Measurements from ENCODE around the gene RPAP3. TPM values are rescaled to one million over a fixed set of nuclear protein-coding genes. Genes with fewer than 3 reads are reported as not detected.
A peak's percentile ranks its signal among the peaks of the same experiment; 100 is the strongest.

RPAP3 gene
- total and polyA plus RNA-seq, 2 of the 4 experiments (the other 2 are of a cell fraction) = 10.6 to 13.4 TPM

DNA sequence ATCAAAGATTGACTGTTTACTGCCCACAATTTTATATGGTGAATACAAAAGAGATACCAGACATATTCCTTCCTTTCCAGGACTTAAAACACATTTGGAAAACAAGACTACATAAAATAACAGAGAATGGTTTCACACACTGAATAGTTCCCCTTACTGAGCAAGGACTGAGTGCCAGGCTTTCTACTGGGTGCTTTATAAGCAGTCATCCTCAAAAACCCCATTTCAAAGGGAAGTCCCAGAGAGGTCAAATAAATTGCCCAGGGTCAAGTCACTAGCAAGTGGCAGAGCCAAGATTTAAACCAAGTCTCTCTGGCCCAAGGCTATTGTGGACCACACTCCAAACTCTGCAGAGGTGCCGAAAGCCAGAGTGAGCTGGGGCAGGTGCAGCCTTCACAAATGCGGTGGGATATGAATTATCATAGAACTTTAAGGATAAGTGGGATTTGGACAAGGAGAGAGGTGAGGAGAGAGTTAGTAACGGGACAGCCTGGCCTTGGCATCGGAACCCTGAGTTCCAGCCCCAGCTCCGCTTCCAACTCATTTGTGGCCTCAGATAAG, 9.1 kb upstream of the RPAP3 start:
- H2BK5ac ChIP-seq (ENCODE audit: low read depth, low read length, poor library complexity, severe bottlenecking) = no peak overlapping the region
- no peak overlapping the region for H3K4me2 ChIP-seq (ENCODE audit: low read depth, low read length)
- peak overlapping the region; percentile 47 for H2AK9ac ChIP-seq (replicated peaks; ENCODE audit: low read depth, low read length, poor library complexity)
- H3K14ac ChIP-seq (replicated peaks; ENCODE audit: low read depth, low read length) = no peak overlapping the region
- no peak overlapping the region for H3K4me3 ChIP-seq (ENCODE audit: insufficient read depth, low read depth, low read length)
- H3K27me3 ChIP-seq (ENCODE audit: control insufficient read depth, insufficient read depth, low read length) = no peaks in the 10 kb centered on the region
- no peak overlapping the region for H4K8ac ChIP-seq (ENCODE audit: low read depth in 2 of 2, low read length in 2 of 2)
- peaks cover 8% of the 10 kb centered on the region for H3K4me1 ChIP-seq (ENCODE audit: control insufficient read depth, insufficient read depth, low read length)
- H2AFZ ChIP-seq (replicated peaks; ENCODE audit: low read length, poor library complexity) = no peak overlapping the region
- ChIA-PET POLR2A (ENCODE audit: unreplicated experiment) (no interaction called here), CTCF (interaction anchor here (1.0 to 2.1 kb wide), 9 partner anchors 9 to 190 kb away, joined by 3 to 7 read pairs (median 5); partner anchors contain the start of genes ENDOU, RPAP3 and VDR)
- H3K4ac ChIP-seq (ENCODE audit: low read depth, low read length) = no peak overlapping the region
- H4K5ac ChIP-seq (ENCODE audit: low read depth, low read length) = no peak overlapping the region
- H3K56ac ChIP-seq (ENCODE audit: extremely low read depth, insufficient read depth, low read length) = no peak overlapping the region
- H3K36me3 ChIP-seq (ENCODE audit: control insufficient read depth, insufficient read depth, low read length) = no peaks in the 10 kb centered on the region
- DNase-seq = no peak
- no TSS peak for BruUV-seq (replicated peaks)
- 5% methylated on average over 3 of the region's 5 CpGs; no CpG with 5 or more reads in 1 of the 2 experiments for WGBS, 2 experiments (ENCODE audit: extremely low coverage in 2 of 2, insufficient read length in 1 of 2)
- intact Hi-C loops (cut with micrococcal nuclease) = loop anchor here (1.0 to 10.0 kb wide), 6 partner anchors 52 to 450 kb away; partner anchors contain the start of gene TMEM106C
- dilution Hi-C loops (cut with HindIII; ENCODE audit: low sequenced_read_pairs, unreplicated experiment) = no loop called here
- no peak overlapping the region for H2BK120ac ChIP-seq (ENCODE audit: low read depth, low read length)
- H3K9ac ChIP-seq (ENCODE audit: low read depth, low read length) = no peak overlapping the region
- no peaks in the 10 kb centered on the region for H3K9me3 ChIP-seq (ENCODE audit: control insufficient read depth, insufficient read depth, low read length)
- no peaks in the 10 kb centered on the region for H3K9me1 ChIP-seq (ENCODE audit: insufficient read depth, low read length)
- no peak overlapping the region for H2AK5ac ChIP-seq (ENCODE audit: low read depth, low read length)
- no peak overlapping the region for H2BK20ac ChIP-seq (ENCODE audit: low read depth, low read length)
- no peak overlapping the region for H3K18ac ChIP-seq (ENCODE audit: low read depth, low read length)
- H3K23ac ChIP-seq (ENCODE audit: low read depth, low read length) = no peak overlapping the region
- no peak for ATAC-seq (ENCODE audit: low read depth)
- H2BK15ac ChIP-seq (ENCODE audit: low read depth, low read length) = no peak overlapping the region
- in situ Hi-C loops (cut with MboI; ENCODE audit: low sequenced_read_pairs) = loop anchor here (5.0 kb wide), 2 partner anchors 62 to 122 kb away; no protein-coding TSS in a partner anchor
- no peaks in the 10 kb centered on the region for H4K20me1 ChIP-seq (ENCODE audit: insufficient read depth, low read length)
- TF ChIP-seq RAD21 (IDR thresholded peaks at IDR 0.05; ENCODE audit: low read length) (no peak), CEBPB (IDR thresholded peaks at IDR 0.05; ENCODE audit: low read depth, low read length) (no peak), MAZ (IDR thresholded peaks at IDR 0.05; ENCODE audit: borderline replicate concordance, low read depth, low read length) (no peak), MAFK (IDR thresholded peaks at IDR 0.05; ENCODE audit: low read depth, low read length) (no peak), SMC3 (IDR thresholded peaks at IDR 0.05; ENCODE audit: low read depth, low read length) (no peak), BHLHE40 (IDR thresholded peaks at IDR 0.05; ENCODE audit: low read depth, low read length) (no peak), CHD1 (IDR thresholded peaks at IDR 0.05; ENCODE audit: low read depth, low read length) (no peak), RFX5 (IDR thresholded peaks at IDR 0.05; ENCODE audit: low read depth, low read length) (no peak), RCOR1 (IDR thresholded peaks at IDR 0.05; ENCODE audit: insufficient replicate concordance, low read length) (no peak), NFE2L2 (IDR thresholded peaks at IDR 0.05; ENCODE audit: low read depth, low read length) (no peak), MXI1 (IDR thresholded peaks at IDR 0.05; ENCODE audit: borderline replicate concordance, low read depth, low read length) (no peak), FOS (IDR thresholded peaks at IDR 0.05; ENCODE audit: low read depth, low read length) (no peak), POLR2A (IDR thresholded peaks at IDR 0.05; ENCODE audit: low read depth, low read length) (no peak)
- TF ChIP-seq, protein P1, sequence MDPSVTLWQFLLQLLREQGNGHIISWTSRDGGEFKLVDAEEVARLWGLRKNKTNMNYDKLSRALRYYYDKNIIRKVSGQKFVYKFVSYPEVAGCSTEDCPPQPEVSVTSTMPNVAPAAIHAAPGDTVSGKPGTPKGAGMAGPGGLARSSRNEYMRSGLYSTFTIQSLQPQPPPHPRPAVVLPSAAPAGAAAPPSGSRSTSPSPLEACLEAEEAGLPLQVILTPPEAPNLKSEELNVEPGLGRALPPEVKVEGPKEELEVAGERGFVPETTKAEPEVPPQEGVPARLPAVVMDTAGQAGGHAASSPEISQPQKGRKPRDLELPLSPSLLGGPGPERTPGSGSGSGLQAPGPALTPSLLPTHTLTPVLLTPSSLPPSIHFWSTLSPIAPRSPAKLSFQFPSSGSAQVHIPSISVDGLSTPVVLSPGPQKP (IDR thresholded peaks at IDR 0.05; ENCODE audit: borderline replicate concordance, low read depth, low read length) = no peak
- TF ChIP-seq, protein P2, sequence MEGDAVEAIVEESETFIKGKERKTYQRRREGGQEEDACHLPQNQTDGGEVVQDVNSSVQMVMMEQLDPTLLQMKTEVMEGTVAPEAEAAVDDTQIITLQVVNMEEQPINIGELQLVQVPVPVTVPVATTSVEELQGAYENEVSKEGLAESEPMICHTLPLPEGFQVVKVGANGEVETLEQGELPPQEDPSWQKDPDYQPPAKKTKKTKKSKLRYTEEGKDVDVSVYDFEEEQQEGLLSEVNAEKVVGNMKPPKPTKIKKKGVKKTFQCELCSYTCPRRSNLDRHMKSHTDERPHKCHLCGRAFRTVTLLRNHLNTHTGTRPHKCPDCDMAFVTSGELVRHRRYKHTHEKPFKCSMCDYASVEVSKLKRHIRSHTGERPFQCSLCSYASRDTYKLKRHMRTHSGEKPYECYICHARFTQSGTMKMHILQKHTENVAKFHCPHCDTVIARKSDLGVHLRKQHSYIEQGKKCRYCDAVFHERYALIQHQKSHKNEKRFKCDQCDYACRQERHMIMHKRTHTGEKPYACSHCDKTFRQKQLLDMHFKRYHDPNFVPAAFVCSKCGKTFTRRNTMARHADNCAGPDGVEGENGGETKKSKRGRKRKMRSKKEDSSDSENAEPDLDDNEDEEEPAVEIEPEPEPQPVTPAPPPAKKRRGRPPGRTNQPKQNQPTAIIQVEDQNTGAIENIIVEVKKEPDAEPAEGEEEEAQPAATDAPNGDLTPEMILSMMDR (conservative IDR thresholded peaks at IDR 0.05; ENCODE audit: low read depth, low read length) = no peak
- TF ChIP-seq, protein P3, sequence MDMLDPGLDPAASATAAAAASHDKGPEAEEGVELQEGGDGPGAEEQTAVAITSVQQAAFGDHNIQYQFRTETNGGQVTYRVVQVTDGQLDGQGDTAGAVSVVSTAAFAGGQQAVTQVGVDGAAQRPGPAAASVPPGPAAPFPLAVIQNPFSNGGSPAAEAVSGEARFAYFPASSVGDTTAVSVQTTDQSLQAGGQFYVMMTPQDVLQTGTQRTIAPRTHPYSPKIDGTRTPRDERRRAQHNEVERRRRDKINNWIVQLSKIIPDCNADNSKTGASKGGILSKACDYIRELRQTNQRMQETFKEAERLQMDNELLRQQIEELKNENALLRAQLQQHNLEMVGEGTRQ (IDR thresholded peaks at IDR 0.05; ENCODE audit: low read depth, low read length) = no peak
- no peaks in the 10 kb centered on the region for H3K79me1 ChIP-seq (ENCODE audit: low read depth in 1 of 2, low read length in 2 of 2)
- H3K27ac ChIP-seq (ENCODE audit: insufficient read depth, low read length) = no peak overlapping the region
- H4K91ac ChIP-seq (ENCODE audit: insufficient read depth, low read depth, low read length) = no peak overlapping the region
